HS-27A (cell line): ENCODE measurements around the gene COG7.

Experiments
- DNase-seq: peaks from one replicate; pipeline ENCODE4 v3.0.0-alpha.2; 2012; ENCODE audit warnings: low read depth, missing footprints

The COG7 gene

DNA sequence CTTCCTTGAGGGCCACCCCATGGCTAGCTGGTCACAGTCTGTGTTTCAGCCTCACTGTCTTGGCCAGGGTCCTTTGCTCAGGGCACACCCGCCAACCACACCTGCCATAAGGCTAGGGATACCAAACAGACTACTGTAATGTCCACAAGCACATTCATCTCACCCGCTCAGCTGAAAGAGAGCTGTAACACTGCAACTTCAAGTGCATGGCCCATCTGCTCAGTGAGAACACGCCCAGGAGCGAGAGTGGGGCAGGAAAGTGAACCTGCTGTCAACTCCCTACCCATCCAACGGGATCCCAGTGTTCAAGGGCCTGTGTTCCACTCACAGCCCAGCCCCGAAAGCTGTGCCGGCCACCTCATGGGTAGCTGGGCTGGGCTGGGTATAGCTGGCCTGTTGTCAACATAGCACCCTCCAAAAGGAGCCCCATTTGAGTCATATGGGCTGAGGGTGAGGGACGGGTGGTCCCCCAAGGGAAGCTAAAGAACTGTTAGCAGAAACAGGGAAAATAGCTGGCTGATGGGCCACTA is 95.2 kb downstream of the COG7 start:
- DNase-seq = no peak

DNA sequence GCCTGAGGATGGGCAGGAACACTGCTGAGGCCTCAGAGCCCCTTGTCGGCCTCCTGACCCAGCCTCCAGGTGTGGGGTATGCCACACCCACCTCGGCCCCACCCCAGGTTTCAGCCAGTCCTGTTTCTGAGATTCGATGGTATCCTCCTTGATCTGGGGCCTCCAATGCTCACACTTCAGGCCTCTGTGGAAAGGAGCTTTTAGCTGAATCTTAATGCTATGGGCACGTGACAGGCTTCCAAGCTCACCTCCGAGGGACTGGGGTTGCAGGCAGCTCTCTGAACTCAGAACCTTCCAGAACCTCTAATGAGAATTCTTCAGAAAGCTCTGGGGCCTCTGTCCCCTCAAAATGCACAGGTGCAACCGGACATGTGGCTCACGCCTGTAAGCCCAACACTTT is 96.0 kb downstream of the COG7 start:
- DNase-seq = no peak

DNA sequence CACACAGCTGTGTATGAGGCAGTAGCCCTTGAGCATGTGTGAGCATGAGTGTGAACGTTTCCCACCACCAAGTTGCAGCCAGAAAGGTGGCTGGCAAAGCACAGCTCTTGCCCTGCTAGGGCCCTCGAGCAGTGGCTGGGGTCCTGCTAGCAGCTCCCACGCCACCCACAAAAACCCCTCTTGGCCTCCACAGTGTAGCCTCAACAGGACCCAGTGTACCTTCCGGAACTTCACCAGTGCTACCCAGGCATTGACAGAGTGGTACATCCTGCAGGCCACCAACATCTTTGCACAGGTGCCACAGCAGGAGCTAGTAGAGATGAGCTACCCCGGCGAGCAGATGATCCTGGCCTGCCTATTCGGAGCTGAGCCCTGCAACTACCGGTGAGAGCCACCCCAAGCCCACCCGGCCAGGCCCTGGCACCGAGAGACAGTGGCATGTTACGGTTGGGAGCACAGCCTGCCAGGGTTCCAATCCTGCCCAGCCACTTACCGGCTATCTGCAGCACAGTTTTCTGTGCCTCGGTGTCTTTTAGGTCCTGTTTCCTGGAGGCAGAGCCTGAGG is 97.8 kb downstream of the COG7 start:
- DNase-seq = no peak

DNA sequence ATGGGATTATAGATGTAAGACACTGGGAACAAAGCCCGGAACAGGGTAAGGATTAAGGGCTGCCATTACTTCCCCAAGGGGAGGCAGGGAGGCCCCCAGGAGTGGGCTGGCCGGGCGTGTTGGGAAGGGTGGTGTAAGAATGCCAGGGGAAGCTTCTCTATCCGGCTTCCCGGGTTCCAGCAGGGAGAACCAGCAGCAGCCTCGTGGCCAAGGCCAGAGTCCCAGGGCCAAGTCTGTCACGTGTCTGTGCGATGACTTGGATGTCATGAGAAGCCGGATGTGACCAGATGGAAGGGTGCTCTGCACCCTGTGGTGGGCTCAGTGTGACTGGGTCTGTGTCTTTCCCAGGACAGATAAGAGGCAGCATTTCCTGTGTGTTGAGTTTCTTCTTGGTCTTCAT is 98.7 kb downstream of the COG7 start:
- DNase-seq = no peak

DNA sequence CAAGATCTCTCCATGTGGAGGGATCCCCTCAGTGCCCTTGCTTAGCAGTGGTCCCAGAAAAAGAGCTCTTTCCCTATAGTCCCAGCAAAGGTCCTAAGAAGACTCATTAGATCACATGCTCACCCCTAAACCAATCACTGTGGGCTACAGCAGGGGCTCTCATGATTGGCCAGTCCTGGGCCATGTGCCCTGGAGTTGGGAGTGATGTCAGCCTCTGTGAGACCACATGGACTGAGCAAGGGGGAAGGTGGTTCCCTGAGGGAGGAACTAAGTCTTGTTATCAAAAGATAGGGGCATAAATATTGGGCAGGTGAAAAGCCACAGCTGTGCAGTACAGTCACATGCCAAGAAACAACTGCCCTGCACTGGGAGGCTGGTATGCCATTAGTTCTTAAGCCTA is 99.5 kb downstream of the COG7 start:
- DNase-seq = no peak

DNA sequence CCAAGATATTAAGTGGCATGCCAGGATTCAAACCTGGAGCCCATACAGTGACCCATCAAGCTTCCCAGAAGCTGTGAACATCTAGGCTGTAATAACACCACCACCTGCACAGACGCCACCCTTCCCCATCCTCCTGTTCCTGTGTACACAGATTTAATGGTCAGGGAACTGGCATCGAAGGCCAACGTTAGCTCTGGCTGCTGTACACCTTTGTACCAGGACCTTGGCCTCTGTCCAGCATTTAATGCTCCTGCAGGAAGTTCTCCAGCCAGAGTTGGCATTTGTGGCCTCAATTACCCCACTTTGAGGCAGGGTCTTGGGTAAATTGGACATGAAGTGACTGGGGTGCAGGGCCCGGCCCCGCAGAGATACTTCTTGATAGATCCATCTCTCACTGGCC is 101.6 kb downstream of the COG7 start:
- DNase-seq = no peak

DNA sequence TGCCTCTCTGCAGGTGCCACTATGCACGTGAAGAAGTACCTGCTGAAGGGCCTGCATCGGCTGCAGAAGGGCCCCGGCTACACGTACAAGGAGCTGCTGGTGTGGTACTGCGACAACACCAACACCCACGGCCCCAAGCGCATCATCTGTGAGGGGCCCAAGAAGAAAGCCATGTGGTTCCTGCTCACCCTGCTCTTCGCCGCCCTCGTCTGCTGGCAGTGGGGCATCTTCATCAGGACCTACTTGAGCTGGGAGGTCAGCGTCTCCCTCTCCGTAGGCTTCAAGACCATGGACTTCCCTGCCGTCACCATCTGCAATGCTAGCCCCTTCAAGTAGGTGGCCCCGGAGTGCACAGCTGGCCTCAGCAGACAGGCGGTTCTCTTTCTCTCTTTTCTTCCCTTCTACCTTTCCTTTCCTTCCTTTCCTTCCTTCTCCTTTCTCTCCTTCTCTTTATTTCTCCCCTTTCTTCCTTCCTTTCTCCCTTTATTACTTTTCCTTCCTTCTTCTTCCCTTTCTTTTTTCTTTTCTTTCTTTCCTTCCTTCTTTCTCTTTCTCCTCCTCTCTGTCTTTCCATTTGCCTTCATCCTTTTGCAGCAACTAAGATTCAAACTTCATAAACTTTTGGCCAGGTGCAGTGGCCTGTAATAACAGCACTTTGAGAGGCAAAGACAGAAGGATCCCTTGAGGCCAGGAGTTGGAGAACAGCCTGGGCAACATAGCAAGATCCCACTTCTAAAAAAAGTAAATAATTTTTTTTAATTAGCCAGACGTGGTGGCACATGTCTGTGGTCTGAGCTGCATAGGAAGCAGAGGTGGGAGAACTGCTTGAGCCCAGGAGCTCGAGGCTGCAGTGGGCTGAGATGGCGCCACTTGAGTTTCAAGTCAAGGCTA is 104.2 kb downstream of the COG7 start:
- DNase-seq = no peak

DNA sequence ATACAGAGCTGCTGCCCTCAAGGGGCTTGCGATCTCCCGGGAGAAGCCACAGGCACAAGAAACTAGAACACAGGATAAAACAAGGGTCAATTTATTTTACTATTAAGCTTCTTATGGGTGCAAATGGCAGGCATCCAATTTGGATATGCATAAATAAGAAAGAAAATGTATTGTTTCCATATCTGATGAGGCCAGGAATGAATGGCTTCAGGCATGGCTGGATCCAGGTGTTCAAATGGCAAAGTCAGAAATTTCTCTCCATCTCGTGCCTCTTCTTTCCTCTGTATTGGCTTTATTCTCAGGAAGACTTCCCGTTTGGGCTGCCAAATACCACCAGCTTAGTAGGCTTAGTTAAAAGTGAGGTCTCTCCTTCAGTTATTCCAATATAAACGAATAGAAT is 107.8 kb downstream of the COG7 start:
- DNase-seq = no peak

DNA sequence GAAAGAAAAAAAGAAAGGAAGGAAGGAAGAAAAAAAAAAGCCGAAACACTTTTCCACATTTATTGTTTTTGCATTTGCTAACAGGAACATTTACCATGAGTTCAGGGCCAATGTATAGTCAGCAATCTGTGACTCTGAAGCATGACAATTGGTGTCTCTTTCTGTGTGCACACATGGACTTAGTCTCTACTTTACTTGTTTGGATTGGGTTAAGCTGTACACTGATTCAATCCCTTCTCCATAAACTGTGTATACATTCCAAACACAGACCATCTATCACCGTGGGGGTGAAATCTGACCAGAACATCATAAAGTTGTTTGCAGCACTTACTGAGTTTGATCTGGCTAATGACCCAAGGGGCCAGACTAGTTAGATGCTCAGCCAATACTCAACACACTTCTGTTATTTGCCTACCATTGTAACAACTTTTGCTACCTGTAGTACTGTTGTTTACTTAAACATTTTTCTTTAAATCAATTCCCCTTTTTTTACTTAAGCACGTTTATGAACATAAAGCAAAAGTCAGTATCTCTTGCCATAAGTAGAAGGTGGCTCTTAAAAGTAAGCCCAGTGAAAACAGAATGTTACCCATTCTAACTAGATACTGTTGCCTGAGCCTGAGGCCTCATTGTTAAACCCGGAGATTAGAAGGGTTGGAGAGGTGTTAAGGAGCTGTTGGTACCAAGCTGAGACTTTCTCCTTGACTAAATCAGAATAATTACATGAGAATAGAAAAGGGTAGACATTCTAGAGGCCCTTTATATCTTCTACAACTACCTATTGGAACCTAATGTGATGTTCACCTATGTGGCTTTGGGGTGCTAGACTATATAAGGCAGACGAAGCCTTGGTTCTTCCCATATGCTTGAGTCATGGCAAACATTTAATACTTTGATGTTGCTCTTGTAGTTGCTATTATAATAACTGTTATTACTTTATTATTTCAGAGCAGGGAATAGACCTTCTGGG is 109.1 kb downstream of the COG7 start:
- no peak for DNase-seq

DNA sequence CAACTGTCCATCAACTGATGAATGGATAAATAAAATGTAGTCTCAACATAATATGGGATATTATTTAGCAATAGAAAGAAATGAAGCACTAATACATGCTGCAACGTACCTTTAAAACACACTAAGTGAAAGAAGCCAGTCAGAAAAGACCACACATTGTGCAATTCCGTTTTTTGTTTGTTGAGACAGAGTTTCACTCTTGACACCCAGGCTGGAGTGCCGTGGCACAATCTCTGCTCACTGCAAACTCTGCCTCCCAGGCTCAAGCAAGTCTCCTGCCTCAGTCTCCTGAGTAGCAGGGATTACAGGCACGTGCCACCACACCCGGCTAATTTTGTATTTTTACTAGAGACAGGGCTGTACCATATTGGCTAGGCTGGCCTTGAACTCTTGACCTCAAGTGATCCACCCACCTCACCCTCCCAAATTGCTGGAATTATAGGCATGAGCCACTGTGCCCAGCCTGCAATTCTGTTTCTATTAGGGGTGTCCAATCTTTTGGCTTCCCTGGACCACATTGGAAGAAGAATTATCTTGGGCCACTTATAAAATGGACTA is 110.8 kb downstream of the COG7 start:
- no peak for DNase-seq

DNA sequence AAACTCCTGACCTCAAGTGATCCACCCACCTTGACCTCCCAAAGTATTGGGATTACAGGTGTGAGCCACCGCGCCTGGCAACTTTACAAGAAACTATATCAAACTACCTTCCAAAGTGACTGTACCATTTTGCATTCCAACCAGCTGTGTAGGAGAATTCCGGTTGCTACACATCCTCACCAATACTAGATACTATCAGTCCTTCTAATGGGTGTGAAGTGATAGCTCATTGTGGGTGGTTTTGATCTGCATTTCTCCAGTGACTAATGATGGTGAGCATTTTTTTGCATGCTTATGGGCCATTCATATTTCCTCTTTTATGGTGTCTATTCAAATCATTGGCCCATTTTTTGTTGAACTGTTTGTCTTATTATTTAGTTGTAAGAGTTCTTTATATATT is 113.2 kb downstream of the COG7 start:
- no peak for DNase-seq
